ENCODE data around the gene ATP6V1G3. TPM values are rescaled to one million over a fixed set of nuclear protein-coding genes. Genes with fewer than 3 reads are reported as not detected.

Gene ATP6V1G3
- total RNA-seq, 2 donors from 2014 or later = not detected

DNA sequence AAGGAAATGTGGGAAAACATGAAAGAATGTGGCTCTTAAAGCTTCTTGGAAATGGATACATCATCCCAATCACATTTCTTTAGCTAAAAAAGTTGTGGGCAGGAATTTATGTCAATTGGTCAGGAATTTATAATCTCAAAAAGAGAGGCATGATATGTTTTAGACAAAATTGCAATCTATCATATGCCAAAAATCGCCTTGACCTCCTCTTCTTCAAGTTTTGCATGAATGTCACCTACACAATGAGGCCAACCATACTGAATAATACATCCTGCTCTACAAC, 42.4 kb downstream of the ATP6V1G3 start:
- Histone ChIP-seq H3K4me1 (replicated peaks) (no peaks in the 10 kb centered on the region), H3K27me3 (replicated peaks; ENCODE audit: insufficient read depth) (no peaks in the 10 kb centered on the region), H3K4me3 (no peak overlapping the region), H3K36me3 (no peaks in the 10 kb centered on the region), H3K27ac (no peak overlapping the region), H3K9me3 (no peaks in the 10 kb centered on the region)
- TF ChIP-seq, protein P1, sequence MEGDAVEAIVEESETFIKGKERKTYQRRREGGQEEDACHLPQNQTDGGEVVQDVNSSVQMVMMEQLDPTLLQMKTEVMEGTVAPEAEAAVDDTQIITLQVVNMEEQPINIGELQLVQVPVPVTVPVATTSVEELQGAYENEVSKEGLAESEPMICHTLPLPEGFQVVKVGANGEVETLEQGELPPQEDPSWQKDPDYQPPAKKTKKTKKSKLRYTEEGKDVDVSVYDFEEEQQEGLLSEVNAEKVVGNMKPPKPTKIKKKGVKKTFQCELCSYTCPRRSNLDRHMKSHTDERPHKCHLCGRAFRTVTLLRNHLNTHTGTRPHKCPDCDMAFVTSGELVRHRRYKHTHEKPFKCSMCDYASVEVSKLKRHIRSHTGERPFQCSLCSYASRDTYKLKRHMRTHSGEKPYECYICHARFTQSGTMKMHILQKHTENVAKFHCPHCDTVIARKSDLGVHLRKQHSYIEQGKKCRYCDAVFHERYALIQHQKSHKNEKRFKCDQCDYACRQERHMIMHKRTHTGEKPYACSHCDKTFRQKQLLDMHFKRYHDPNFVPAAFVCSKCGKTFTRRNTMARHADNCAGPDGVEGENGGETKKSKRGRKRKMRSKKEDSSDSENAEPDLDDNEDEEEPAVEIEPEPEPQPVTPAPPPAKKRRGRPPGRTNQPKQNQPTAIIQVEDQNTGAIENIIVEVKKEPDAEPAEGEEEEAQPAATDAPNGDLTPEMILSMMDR (IDR thresholded peaks at IDR 0.05) = no peak
- TF ChIP-seq POLR2A (IDR thresholded peaks at IDR 0.05) = no peak
- TF ChIP-seq POLR2AphosphoS5 (IDR thresholded peaks at IDR 0.05) = no peak
- intact Hi-C loops (cut with DNase I) = no loop called here
- DNase-seq (ENCODE audit: low spot score) = no peak
- WGBS = 90% methylated on average over 1 of the region's 1 CpG

DNA sequence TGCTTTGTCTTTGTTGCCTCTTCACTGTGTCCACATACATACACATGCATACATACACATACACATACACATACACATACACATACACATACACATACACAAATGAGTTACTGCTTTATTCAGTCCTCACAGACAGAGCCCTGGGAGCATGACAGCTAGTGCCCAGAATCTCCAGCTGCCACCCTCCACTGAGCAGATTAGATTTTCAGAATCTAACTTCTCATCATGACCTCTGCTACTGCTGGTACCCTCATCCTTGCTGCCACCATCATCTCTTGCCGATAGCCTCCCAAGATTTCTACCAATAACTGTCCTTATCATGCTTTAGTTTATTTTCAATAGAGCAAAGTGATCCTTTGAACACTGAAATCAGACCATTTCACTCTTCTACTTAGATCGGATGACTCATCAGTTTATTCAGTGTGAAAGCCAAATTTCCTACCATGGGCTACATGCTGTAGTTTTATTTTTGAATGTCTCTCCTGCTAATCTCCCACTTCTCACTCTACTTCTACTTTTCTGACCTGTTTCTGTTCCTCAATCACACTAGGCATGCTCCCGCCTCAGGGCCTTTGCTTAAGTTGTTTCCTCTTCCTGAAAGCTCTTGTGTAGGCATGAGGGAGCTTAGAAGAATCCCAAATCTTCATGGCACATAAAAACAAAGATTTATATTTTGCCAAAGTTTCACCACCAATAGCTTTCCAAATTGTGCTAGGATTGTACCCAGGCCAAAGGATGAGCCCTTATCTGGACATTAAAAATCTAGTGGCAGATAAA, 43.0 kb downstream of the ATP6V1G3 start:
- intact Hi-C loops (cut with DNase I) = no loop called here

DNA sequence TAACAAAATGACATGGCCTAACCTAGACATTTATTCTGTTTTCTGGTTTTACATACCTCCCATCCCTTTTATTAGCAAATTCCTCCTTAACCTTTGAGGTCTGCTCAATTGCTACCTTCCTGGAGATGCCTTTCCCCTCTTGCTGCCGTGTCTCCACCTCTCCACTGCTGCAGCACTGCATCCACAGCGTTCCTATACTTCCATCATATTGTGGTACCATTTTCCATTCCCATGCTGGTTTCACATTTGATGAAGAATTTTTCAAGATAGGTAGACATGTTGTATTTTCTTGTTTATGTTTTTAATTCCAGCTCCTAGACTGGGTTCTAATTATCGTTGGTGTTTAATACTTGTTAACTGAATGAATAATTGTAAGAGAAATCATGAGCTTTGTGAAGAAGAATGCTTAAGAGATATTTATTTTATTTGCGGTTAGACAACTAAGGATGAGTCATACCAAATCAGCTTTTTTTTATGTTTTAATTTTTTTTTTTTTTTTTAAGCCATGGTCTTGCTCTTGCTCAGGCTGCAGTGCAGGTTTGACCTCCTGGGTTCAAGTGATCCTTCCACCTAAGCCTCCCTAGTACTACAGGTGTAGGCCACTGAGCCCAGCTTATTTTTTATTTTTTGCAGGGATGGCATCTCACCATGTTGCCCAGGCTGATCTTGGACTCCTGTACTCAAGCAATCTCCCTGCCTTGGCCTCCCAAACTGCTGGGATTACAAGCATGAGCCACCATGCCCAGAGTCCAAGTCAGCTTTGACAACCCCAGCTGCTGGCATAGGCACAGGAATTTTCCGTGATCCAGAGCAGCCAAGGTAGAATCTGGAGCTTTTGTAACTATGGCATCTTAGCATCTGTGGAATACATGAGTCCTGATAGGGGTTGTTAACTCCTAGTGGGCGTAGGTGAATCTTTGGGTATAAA, 44.0 kb downstream of the ATP6V1G3 start:
- no peak overlapping the region for H3K4me3 ChIP-seq
- H3K4me1 ChIP-seq (replicated peaks) = no peaks in the 10 kb centered on the region
- intact Hi-C loops (cut with DNase I) = no loop called here
- H3K9me3 ChIP-seq = no peaks in the 10 kb centered on the region
- no peak for TF ChIP-seq POLR2A (IDR thresholded peaks at IDR 0.05)
- TF ChIP-seq, protein P1 (IDR thresholded peaks at IDR 0.05) = no peak
- TF ChIP-seq POLR2AphosphoS5 (IDR thresholded peaks at IDR 0.05) = no peak
- no peak overlapping the region for H3K27ac ChIP-seq
- no peaks in the 10 kb centered on the region for H3K36me3 ChIP-seq
- DNase-seq (ENCODE audit: low spot score) = no peak
- H3K27me3 ChIP-seq (replicated peaks; ENCODE audit: insufficient read depth) = no peaks in the 10 kb centered on the region
- 86% methylated on average over 6 of the region's 6 CpGs for WGBS

More for the DNA sequence above, 43.0 kb downstream of the ATP6V1G3 start:
- 75% methylated on average over 3 of the region's 3 CpGs for WGBS
- Histone ChIP-seq H3K27me3 (replicated peaks; ENCODE audit: insufficient read depth) (no peaks in the 10 kb centered on the region), H3K36me3 (no peaks in the 10 kb centered on the region), H3K4me1 (replicated peaks) (no peaks in the 10 kb centered on the region), H3K4me3 (no peak overlapping the region), H3K9me3 (no peaks in the 10 kb centered on the region), H3K27ac (no peak overlapping the region)
- no peak for TF ChIP-seq POLR2A (IDR thresholded peaks at IDR 0.05)
- no peak for DNase-seq (ENCODE audit: low spot score)

DNA sequence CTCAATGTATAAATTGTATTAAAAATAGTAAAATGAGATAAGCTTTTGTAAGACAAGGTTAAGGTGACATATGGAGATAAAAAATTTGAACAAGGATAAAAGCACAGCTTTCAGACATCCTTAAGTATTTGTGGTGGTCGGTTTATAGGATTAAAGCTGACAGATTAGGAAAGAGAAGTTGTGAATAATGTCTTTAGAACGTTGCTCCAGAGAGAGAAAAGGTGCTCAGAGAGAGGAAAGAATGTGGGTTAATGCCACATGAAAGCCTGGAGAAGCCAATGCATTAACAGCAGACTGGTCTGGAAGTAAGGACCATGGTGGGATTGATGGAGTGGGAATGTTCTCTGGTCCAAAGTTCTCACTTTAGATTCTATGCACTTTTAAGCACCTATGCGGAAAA, 44.8 kb downstream of the ATP6V1G3 start:
- intact Hi-C loops (cut with DNase I) = no loop called here

DNA sequence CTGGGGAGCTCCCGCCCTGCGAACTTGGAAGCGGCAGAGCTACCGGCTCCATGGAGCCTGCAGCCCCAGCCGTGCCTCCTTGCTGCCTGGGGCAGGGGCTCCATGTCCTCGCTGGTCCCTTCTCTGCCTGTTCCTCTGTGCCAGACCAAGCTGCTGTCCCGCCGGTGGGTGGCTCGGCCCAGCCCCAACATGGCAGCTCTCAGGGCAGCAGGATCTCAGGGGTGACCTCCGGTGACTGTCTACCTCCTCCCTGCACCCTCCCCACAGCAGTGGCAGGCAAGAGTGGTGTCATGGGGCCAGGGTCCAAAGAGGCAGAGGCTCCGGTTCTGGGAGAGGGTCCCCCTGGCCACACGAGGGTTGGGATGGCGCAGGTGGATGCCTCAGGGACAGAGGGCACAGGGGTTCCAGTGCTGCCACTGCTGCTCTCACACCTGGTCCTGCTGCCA, 45.8 kb downstream of the ATP6V1G3 start:
- no peak overlapping the region for H3K4me3 ChIP-seq
- 96% methylated on average over 13 of the region's 13 CpGs for WGBS

More for the DNA sequence above, 44.8 kb downstream of the ATP6V1G3 start:
- H3K9me3 ChIP-seq = no peaks in the 10 kb centered on the region
- WGBS = 63% methylated on average over 3 of the region's 3 CpGs
- DNase-seq (ENCODE audit: low spot score) = no peak
- TF ChIP-seq, protein P1 (IDR thresholded peaks at IDR 0.05) = no peak
- no peak for TF ChIP-seq POLR2A (IDR thresholded peaks at IDR 0.05)
- TF ChIP-seq POLR2AphosphoS5 (IDR thresholded peaks at IDR 0.05) = no peak
- no peaks in the 10 kb centered on the region for H3K36me3 ChIP-seq
- H3K27ac ChIP-seq = no peak overlapping the region
- H3K4me3 ChIP-seq = no peak overlapping the region
- no peaks in the 10 kb centered on the region for H3K27me3 ChIP-seq (replicated peaks; ENCODE audit: insufficient read depth)
- H3K4me1 ChIP-seq (replicated peaks) = no peaks in the 10 kb centered on the region

More for the DNA sequence above, 45.8 kb downstream of the ATP6V1G3 start:
- Histone ChIP-seq H3K9me3 (no peaks in the 10 kb centered on the region), H3K4me1 (replicated peaks) (no peaks in the 10 kb centered on the region), H3K27ac (no peak overlapping the region), H3K36me3 (no peaks in the 10 kb centered on the region), H3K27me3 (replicated peaks; ENCODE audit: insufficient read depth) (no peaks in the 10 kb centered on the region)
- intact Hi-C loops (cut with DNase I) = no loop called here
- TF ChIP-seq POLR2AphosphoS5 (IDR thresholded peaks at IDR 0.05) (no peak), POLR2A (IDR thresholded peaks at IDR 0.05) (no peak)
- TF ChIP-seq, protein P1 (IDR thresholded peaks at IDR 0.05) = no peak
- DNase-seq (ENCODE audit: low spot score) = no peak
